ENCODE data around the gene GAREM1.

Gene GAREM1

GRCh38 chr18:32472841-32473240, 2.2 kb upstream of the GAREM1 start:
- Mint-ChIP-seq H3K27me3 (peaks cover 60% of the 10 kb centered on the region), H3K36me3 (ENCODE audit: low read depth) (no peaks in the 10 kb centered on the region)

GRCh38 chr18:32470460-32470713, 295 bp downstream of the GAREM1 start:
- Mint-ChIP-seq H3K4me3 (peak overlapping the region; percentile 82), H3K4me1 (ENCODE audit: low read depth) (peaks cover 30% of the 10 kb centered on the region), H3K27ac (peak overlapping the region; percentile 41), H3K9me3 (no peaks in the 10 kb centered on the region), H3K36me3 (ENCODE audit: low read depth) (no peaks in the 10 kb centered on the region), H3K27me3 (peaks cover 68% of the 10 kb centered on the region)
- intact Hi-C loops (cut with micrococcal nuclease): loop anchor here (5.0 kb wide), 2 partner anchors 183 to 313 kb away; no protein-coding TSS in a partner anchor

More at GRCh38 chr18:32472841-32473240, 2.2 kb upstream of the GAREM1 start:
- Mint-ChIP-seq H3K27ac (no peak overlapping the region), H3K9me3 (no peaks in the 10 kb centered on the region), H3K4me3 (no peak overlapping the region), H3K4me1 (ENCODE audit: low read depth) (peaks cover 30% of the 10 kb centered on the region)
- intact Hi-C loops (cut with micrococcal nuclease): loop anchor here (5.0 kb wide), 2 partner anchors 186 to 316 kb away; no protein-coding TSS in a partner anchor

GRCh38 chr18:32469691-32470459, 807 bp downstream of the GAREM1 start:
- no peaks in the 10 kb centered on the region for H3K36me3 Mint-ChIP-seq (ENCODE audit: low read depth)
- peak overlapping the region; percentile 41 for H3K27ac Mint-ChIP-seq
- H3K4me3 Mint-ChIP-seq: peak overlapping the region; percentile 80
- H3K27me3 Mint-ChIP-seq: peaks cover 66% of the 10 kb centered on the region
- no peaks in the 10 kb centered on the region for H3K9me3 Mint-ChIP-seq
- intact Hi-C loops (cut with micrococcal nuclease): loop anchor here (5.0 kb wide), 2 partner anchors 183 to 313 kb away; no protein-coding TSS in a partner anchor
- peaks cover 30% of the 10 kb centered on the region for H3K4me1 Mint-ChIP-seq (ENCODE audit: low read depth)

- no peak overlapping the region for H3K27ac Mint-ChIP-seq
- H3K4me3 Mint-ChIP-seq: peak overlapping the region; percentile 80
Measured at GRCh38 chr18:32469190-32469651, 1.5 kb downstream of the GAREM1 start.

GRCh38 chr18:32468147-32468845, 2.4 kb downstream of the GAREM1 start:
- H3K9me3 Mint-ChIP-seq: no peaks in the 10 kb centered on the region
- H3K36me3 Mint-ChIP-seq (ENCODE audit: low read depth): no peaks in the 10 kb centered on the region
- H3K4me1 Mint-ChIP-seq (ENCODE audit: low read depth): peaks cover 30% of the 10 kb centered on the region
- intact Hi-C loops (cut with micrococcal nuclease): no loop called here
- H3K27ac Mint-ChIP-seq: no peak overlapping the region
- H3K27me3 Mint-ChIP-seq: peaks cover 57% of the 10 kb centered on the region
- H3K4me3 Mint-ChIP-seq: peak overlapping the region; percentile 9

More at GRCh38 chr18:32469190-32469651, 1.5 kb downstream of the GAREM1 start:
- peaks cover 64% of the 10 kb centered on the region for H3K27me3 Mint-ChIP-seq
- H3K9me3 Mint-ChIP-seq: no peaks in the 10 kb centered on the region
- no peaks in the 10 kb centered on the region for H3K36me3 Mint-ChIP-seq (ENCODE audit: low read depth)
- peaks cover 30% of the 10 kb centered on the region for H3K4me1 Mint-ChIP-seq (ENCODE audit: low read depth)
- intact Hi-C loops (cut with micrococcal nuclease): no loop called here

DNA sequence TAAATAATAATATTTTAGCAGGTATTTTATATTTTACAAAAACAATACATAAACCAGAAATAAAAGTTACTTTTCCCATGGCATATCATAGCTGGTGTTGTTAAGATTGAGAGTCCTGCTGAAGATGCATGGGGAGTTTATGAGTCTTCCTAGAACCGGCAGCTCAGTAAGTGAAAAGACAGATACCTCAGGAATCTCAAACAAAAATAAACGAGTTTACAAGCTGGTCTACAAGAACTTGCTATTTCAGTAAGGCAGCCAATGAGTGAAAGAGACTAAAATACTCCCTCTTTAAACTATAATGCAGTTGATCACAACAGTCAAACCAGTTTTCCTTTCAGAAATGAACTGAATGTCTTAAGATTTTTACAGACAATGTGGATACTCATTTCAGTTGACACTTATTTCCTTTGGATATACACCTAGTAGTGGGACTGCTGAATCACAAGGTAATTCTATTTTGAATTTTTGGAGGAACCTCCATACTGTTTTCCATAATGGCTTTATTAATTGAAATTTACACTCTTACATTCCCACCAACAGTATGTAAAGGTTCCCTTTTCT, 8.9 kb downstream of the GAREM1 start:
- H3K27me3 Mint-ChIP-seq: peaks cover 19% of the 10 kb centered on the region

DNA sequence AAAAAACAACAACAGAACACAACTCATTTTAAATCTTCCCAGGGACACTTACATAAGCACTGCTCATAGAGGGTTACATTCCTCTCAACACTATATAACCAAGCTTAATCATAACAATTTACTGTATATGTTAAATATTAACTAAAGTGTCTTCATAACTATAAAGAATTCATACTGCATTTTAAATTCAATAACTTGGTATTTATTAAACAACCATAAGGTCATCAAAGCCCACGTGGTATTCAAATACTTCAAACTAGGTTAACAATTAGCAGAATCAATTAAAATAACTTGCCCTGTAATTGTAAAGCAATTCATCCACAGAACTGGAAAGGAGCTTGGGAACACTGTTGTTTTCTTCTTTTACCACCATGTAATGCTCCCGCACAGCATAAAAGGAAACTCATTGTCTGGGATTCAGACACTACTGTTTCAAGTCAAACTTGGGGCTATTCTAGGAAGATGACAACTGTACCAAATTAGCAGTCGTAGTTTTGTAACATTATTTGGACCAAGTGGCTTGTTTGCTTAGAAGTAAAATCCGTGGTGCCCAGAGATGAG, 10.4 kb downstream of the GAREM1 start:
- H3K4me1 Mint-ChIP-seq (ENCODE audit: low read depth): no peaks in the 10 kb centered on the region
- H3K4me3 Mint-ChIP-seq: no peak overlapping the region
- H3K36me3 Mint-ChIP-seq (ENCODE audit: low read depth): no peaks in the 10 kb centered on the region
- H3K9me3 Mint-ChIP-seq: no peaks in the 10 kb centered on the region
- H3K27me3 Mint-ChIP-seq: peaks cover 12% of the 10 kb centered on the region
- no peak overlapping the region for H3K27ac Mint-ChIP-seq
- intact Hi-C loops (cut with micrococcal nuclease): no loop called here

More for the DNA sequence above, 8.9 kb downstream of the GAREM1 start:
- Mint-ChIP-seq H3K36me3 (ENCODE audit: low read depth) (no peaks in the 10 kb centered on the region), H3K9me3 (no peaks in the 10 kb centered on the region), H3K4me3 (no peak overlapping the region), H3K4me1 (ENCODE audit: low read depth) (no peaks in the 10 kb centered on the region), H3K27ac (no peak overlapping the region)
- intact Hi-C loops (cut with micrococcal nuclease): no loop called here

DNA sequence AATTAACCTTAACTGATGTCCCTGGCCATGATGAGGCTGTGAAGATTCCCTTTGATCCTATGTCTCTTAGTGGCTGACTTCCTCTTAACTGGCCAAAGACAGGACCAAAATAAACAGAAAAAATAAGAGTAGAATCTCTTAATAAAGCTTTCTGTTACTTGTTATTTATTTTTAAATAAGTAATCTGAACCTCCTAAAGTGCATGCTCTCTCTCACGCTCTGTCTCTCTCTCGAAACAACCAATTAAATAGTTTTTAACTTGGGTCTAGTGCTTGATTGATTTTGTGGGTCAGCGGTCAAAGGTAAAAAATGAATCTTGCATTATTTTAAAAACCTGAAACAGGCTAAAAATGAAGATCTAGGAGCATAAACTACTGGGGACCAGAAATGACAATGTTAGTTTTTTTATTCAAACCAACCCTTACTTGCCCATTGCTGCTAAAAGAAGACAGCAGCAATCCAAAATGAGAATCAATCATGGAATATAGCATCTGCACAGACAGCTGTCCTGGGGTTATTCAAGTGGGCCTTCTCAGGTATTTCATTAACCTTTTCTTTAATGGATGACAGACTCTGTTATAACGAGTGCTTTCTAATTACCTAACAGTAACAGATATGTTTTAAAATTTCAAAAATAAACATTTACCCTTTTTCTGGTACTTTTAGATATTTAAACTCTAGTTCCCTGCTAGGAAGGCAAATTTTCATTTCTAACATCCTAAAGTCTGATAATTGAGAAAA, 11.2 kb downstream of the GAREM1 start:
- Mint-ChIP-seq H3K27ac (no peak overlapping the region), H3K4me1 (ENCODE audit: low read depth) (no peaks in the 10 kb centered on the region), H3K4me3 (no peak overlapping the region), H3K36me3 (ENCODE audit: low read depth) (no peaks in the 10 kb centered on the region), H3K9me3 (no peaks in the 10 kb centered on the region), H3K27me3 (peaks cover 14% of the 10 kb centered on the region)
- intact Hi-C loops (cut with micrococcal nuclease): no loop called here

DNA sequence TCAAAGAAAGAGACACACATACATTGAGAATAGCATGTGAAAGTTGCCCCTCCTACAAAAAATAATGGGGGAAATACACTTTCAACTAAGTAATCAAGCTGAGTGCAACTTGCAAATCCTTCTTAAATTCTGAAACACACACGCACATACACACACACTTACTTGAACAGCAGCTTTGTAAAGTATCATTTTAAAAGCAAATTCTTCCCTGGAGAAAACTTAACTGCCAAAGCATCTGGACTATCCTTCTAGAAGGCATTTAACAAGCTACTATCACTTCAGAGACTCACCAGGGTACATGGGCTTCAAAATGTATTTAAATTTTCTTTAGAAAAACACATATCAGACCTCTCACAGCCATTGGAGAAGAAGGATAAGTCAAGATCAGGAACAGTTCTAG, 15.3 kb downstream of the GAREM1 start:
- Mint-ChIP-seq H3K36me3 (ENCODE audit: low read depth) (no peaks in the 10 kb centered on the region), H3K9me3 (no peaks in the 10 kb centered on the region), H3K4me3 (no peak overlapping the region), H3K27ac (no peak overlapping the region), H3K4me1 (ENCODE audit: low read depth) (no peaks in the 10 kb centered on the region), H3K27me3 (peaks cover 11% of the 10 kb centered on the region)
- intact Hi-C loops (cut with micrococcal nuclease): no loop called here

- intact Hi-C loops (cut with micrococcal nuclease): no loop called here
- H3K4me1 Mint-ChIP-seq (ENCODE audit: low read depth): no peaks in the 10 kb centered on the region
- H3K27ac Mint-ChIP-seq: no peak overlapping the region
- H3K9me3 Mint-ChIP-seq: no peaks in the 10 kb centered on the region
- H3K27me3 Mint-ChIP-seq: peaks cover 11% of the 10 kb centered on the region
- no peaks in the 10 kb centered on the region for H3K36me3 Mint-ChIP-seq (ENCODE audit: low read depth)
- no peak overlapping the region for H3K4me3 Mint-ChIP-seq
Measured at GRCh38 chr18:32454593-32454992, 16.1 kb downstream of the GAREM1 start.

DNA sequence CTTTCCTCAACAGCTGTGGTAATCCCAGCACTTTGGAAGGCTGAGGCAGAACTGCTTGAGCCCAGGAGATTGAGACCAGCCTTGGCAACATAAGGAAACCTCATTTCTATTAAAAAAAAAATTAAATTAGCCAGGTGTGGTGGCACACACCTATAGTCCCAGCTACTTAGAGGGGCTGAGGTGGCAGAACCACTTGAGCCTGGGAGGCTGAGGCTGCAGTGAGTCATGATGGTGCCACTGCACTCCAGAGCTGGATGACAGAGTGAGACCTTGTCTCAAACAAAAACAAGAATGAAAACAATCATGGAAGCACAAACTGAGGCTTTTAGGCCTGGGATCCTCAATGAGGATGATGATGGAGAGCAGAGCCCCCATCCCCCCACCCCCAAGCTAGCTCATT, 19.8 kb downstream of the GAREM1 start:
- intact Hi-C loops (cut with micrococcal nuclease): no loop called here
- H3K4me3 Mint-ChIP-seq: no peak overlapping the region
- no peaks in the 10 kb centered on the region for H3K36me3 Mint-ChIP-seq (ENCODE audit: low read depth)
- peaks cover 4% of the 10 kb centered on the region for H3K27me3 Mint-ChIP-seq
- H3K27ac Mint-ChIP-seq: no peak overlapping the region
- no peaks in the 10 kb centered on the region for H3K9me3 Mint-ChIP-seq
- no peaks in the 10 kb centered on the region for H3K4me1 Mint-ChIP-seq (ENCODE audit: low read depth)

DNA sequence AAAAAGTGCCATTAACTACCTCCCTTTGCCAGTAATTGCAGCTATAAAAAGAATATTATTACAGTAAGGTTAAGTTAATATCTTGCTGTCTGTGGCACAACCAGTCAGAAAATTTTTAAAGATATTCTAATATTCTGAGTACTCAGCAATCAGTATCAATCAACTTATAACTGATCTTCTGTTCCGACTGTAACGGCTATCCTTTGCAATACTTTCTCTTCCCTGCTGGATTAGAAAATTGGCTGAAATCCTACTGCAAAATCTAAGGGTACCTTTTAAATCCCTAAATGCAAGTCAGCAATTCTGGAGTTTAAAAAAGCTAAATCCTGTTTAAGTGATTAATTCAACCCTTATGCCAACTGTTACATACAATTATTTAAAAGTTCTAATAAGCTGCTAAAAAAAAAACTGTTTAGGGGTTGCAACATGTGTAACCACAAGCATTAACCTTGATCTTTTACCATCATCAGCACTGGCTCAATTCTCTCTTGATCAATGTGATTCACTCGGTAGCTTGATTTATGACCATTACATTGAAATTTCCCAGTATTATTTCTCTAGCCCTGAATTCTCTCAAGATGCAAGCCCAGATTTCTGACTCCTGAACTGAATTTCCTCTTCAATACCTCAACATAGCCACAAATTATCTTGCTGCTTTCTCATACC, 20.5 kb downstream of the GAREM1 start:
- H3K36me3 Mint-ChIP-seq (ENCODE audit: low read depth): no peaks in the 10 kb centered on the region
- H3K4me3 Mint-ChIP-seq: no peak overlapping the region
- no peaks in the 10 kb centered on the region for H3K9me3 Mint-ChIP-seq
- no peaks in the 10 kb centered on the region for H3K4me1 Mint-ChIP-seq (ENCODE audit: low read depth)
- H3K27ac Mint-ChIP-seq: no peak overlapping the region
- intact Hi-C loops (cut with micrococcal nuclease): no loop called here
- H3K27me3 Mint-ChIP-seq: peaks cover 4% of the 10 kb centered on the region

DNA sequence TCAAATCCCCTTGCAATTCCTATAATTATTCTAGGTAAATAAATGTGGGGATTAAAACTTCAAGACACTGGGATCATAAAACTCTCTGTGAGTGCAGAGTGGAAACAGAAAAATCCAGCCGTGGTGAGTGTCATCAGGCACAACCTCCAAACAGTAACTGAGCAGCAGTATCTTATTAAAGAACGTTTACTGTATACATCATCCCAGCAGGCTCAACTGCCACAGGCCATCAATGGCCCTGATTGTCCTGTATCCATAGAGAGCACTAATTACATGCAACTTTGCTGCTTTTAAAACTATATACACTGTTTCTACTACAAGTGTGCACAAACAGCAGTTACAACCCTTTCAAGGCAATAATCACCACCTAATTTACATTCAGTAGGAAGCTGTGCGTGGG, 23.9 kb downstream of the GAREM1 start:
- Mint-ChIP-seq H3K36me3 (ENCODE audit: low read depth) (no peaks in the 10 kb centered on the region), H3K27ac (no peak overlapping the region), H3K4me1 (ENCODE audit: low read depth) (no peaks in the 10 kb centered on the region), H3K27me3 (no peaks in the 10 kb centered on the region), H3K9me3 (no peaks in the 10 kb centered on the region), H3K4me3 (no peak overlapping the region)
- intact Hi-C loops (cut with micrococcal nuclease): no loop called here
